MM.1S (cell line): Measurements from ENCODE around the gene FCGR2B.
A peak's percentile ranks its signal among the peaks of the same experiment; 100 is the strongest.

Source experiments
- DNase-seq: peaks from one replicate; pipeline ENCODE4 v3.0.0-alpha.2; 2015
- H2AFZ ChIP-seq: fragments of 300-600 bp; sonication (generic); 2 replicates; pipeline ENCODE4 v1.6.0; 2016; ENCODE audit warnings: antibody characterized with exemption, low read length
- H3F3A ChIP-seq: fragments of 300-600 bp; sonication (generic); 2 replicates; pipeline ENCODE4 v1.6.1; 2016; ENCODE audit warnings: mild to moderate bottlenecking, antibody characterized with exemption, low read length, moderate library complexity, mixed read lengths; ENCODE audit not compliant: insufficient read depth
- H3K27ac ChIP-seq: fragments of 300-600 bp; sonication (generic); 2 replicates; pipeline ENCODE4 v1.5.1; 2016; ENCODE audit warnings: mild to moderate bottlenecking, low read length
- H3K27me3 ChIP-seq: fragments of 300-600 bp; sonication (generic); replicated peaks from 2 replicates; pipeline ENCODE4 v1.6.0; 2016; ENCODE audit warnings: low read length; ENCODE audit not compliant: insufficient read depth
- H3K36me3 ChIP-seq: fragments of 300-600 bp; sonication (generic); replicated peaks from 2 replicates; pipeline ENCODE4 v1.6.1; 2016; ENCODE audit warnings: mild to moderate bottlenecking, low read length, mixed read lengths; ENCODE audit not compliant: insufficient read depth
- H3K4me1 ChIP-seq: fragments of 300-600 bp; sonication (generic); 2 replicates; pipeline ENCODE4 v1.6.1; 2016; ENCODE audit warnings: low read length, mixed read lengths
- H3K4me2 ChIP-seq: fragments of 300-600 bp; sonication (generic); 2 replicates; pipeline ENCODE4 v1.6.0; 2016; ENCODE audit warnings: low read depth, low read length
- H3K4me3 ChIP-seq: fragments of 300-600 bp; sonication (generic); 2 replicates; pipeline ENCODE4 v1.5.1; 2016; ENCODE audit warnings: low read length, mixed read lengths
- H3K79me2 ChIP-seq: fragments of 300-600 bp; sonication (generic); 2 replicates; pipeline ENCODE4 v1.6.1; 2016; ENCODE audit warnings: mixed run types, low read length, mixed read lengths
- H3K9ac ChIP-seq: fragments of 300-600 bp; sonication (generic); 2 replicates; pipeline ENCODE4 v1.6.1; 2016; ENCODE audit warnings: low read length, mixed read lengths
- H3K9me2 ChIP-seq: fragments of 300-600 bp; sonication (generic); replicated peaks from 2 replicates; pipeline ENCODE4 v1.6.1; 2016; ENCODE audit warnings: mild to moderate bottlenecking, low read length, mixed read lengths; ENCODE audit not compliant: insufficient read depth
- H3K9me3 ChIP-seq: fragments of 300-600 bp; sonication (generic); replicated peaks from 2 replicates; pipeline ENCODE4 v1.6.1; 2016; ENCODE audit warnings: mild to moderate bottlenecking, low read length, mixed read lengths; ENCODE audit not compliant: insufficient read depth
- H4K20me1 ChIP-seq: fragments of 300-600 bp; sonication (generic); 2 replicates; pipeline ENCODE4 v1.6.1; 2016; ENCODE audit warnings: mild to moderate bottlenecking, low read length, moderate library complexity, mixed read lengths; ENCODE audit not compliant: insufficient read depth
- CTCF ChIP-seq: fragments of 300-600 bp; sonication (generic); IDR thresholded peaks from 2 replicates; pipeline ENCODE4 v1.5.1; 2016; ENCODE audit warnings: antibody characterized with exemption, low read length, mixed read lengths
- EZH2 ChIP-seq: fragments of 300-600 bp; sonication (generic); optimal IDR thresholded peaks from 2 replicates; pipeline ENCODE3; 2017; ENCODE audit warnings: low read depth, mild to moderate bottlenecking, antibody characterized with exemption, low read length, mixed read lengths
- EZH2phosphoT487 ChIP-seq: fragments of 300-600 bp; sonication (generic); IDR thresholded peaks from 2 replicates; pipeline ENCODE4 v1.6.1; 2018; ENCODE audit warnings: antibody characterized with exemption, low read length

Gene FCGR2B

GRCh38 chr1:161725908-161726472 is 63.0 kb downstream of the FCGR2B start:
- H3K4me3 ChIP-seq = peak overlapping the region; percentile 89
- peak overlapping the region; percentile 57; the same call in 1 of the 2 replicates for H3K9ac ChIP-seq
- no peaks in the 10 kb centered on the region for H3K36me3 ChIP-seq
- H4K20me1 ChIP-seq = no peaks in the 10 kb centered on the region
- H3F3A ChIP-seq = peaks cover 17% of the 10 kb centered on the region
- H3K27me3 ChIP-seq = peaks cover 6% of the 10 kb centered on the region; the same call in 1 of the 2 replicates
- no peaks in the 10 kb centered on the region for H3K9me3 ChIP-seq
- peak overlapping the region; percentile 90 for H2AFZ ChIP-seq
- no peak overlapping the region; the same call in 1 of the 2 replicates for H3K27ac ChIP-seq
- H3K4me2 ChIP-seq = peak overlapping the region; percentile 100
- H3K79me2 ChIP-seq = no peaks in the 10 kb centered on the region
- H3K9me2 ChIP-seq = no peaks in the 10 kb centered on the region
- peak; percentile 21 for TF ChIP-seq CTCF
- no peak for TF ChIP-seq EZH2
- peaks cover 9% of the 10 kb centered on the region; the same call in 1 of the 2 replicates for H3K4me1 ChIP-seq
- DNase-seq = peak; percentile 42

GRCh38 chr1:161726473-161727255 is 63.7 kb downstream of the FCGR2B start:
- Histone ChIP-seq H4K20me1 (no peaks in the 10 kb centered on the region), H3K4me1 (peaks cover 9% of the 10 kb centered on the region; the same call in 1 of the 2 replicates), H3K9me3 (no peaks in the 10 kb centered on the region), H3K9me2 (no peaks in the 10 kb centered on the region), H3F3A (peaks cover 17% of the 10 kb centered on the region), H3K4me2 (peak overlapping the region; percentile 100), H3K36me3 (no peaks in the 10 kb centered on the region), H3K27me3 (peaks cover 6% of the 10 kb centered on the region; the same call in 1 of the 2 replicates), H3K4me3 (peak overlapping the region; percentile 89), H2AFZ (peak overlapping the region; percentile 90), H3K27ac (no peak overlapping the region; the same call in 1 of the 2 replicates), H3K79me2 (no peaks in the 10 kb centered on the region), H3K9ac (peak overlapping the region; percentile 57)
- peak; percentile 77 for DNase-seq
- no peak for TF ChIP-seq CTCF
- no peak for TF ChIP-seq EZH2
- no peak for TF ChIP-seq EZH2phosphoT487

- H3F3A ChIP-seq = peaks cover 17% of the 10 kb centered on the region
- H3K4me1 ChIP-seq = peaks cover 9% of the 10 kb centered on the region; the same call in 1 of the 2 replicates
- no peaks in the 10 kb centered on the region for H4K20me1 ChIP-seq
These were observed 64.4 kb downstream of the FCGR2B start for GRCh38 chr1:161727256-161727924.

More at GRCh38 chr1:161727256-161727924, 64.4 kb downstream of the FCGR2B start:
- Histone ChIP-seq H3K79me2 (no peaks in the 10 kb centered on the region), H2AFZ (peak overlapping the region; percentile 84), H3K4me2 (peak overlapping the region; percentile 86), H3K9me2 (no peaks in the 10 kb centered on the region), H3K36me3 (no peaks in the 10 kb centered on the region), H3K9ac (peak overlapping the region; percentile 41; the same call in 1 of the 2 replicates), H3K9me3 (no peaks in the 10 kb centered on the region), H3K27ac (peak overlapping the region; percentile 3; the same call in 1 of the 2 replicates), H3K27me3 (peaks cover 6% of the 10 kb centered on the region; the same call in 1 of the 2 replicates), H3K4me3 (peak overlapping the region; percentile 89)
- no peak for TF ChIP-seq EZH2phosphoT487
- no peak for TF ChIP-seq CTCF
- peak; percentile 45 for DNase-seq
